WTC11 (cell line): ENCODE measurements around the gene ADAD2. TPM values are rescaled to one million over a fixed set of nuclear protein-coding genes. Genes with fewer than 3 reads are reported as not detected.
A peak's percentile ranks its signal among the peaks of the same experiment; 100 is the strongest.

Experiments used
- ATAC-seq: fragments of 200-7000 bp; cut with Tn5 transposase; 2 replicates; pipeline ENCODE4 v1.10.0; 2021; ENCODE audit warnings: mild to moderate bottlenecking, moderate library complexity
- CTCF ChIA-PET: fragments of 300-600 bp; sonication (Branson Sonifier 250); formaldehyde crosslinking; loops from one replicate; lab custom pipeline; 2021; ENCODE audit warnings: antibody characterized with exemption; lab: Charles Lee
- POLR2A ChIA-PET: fragments of 350-600 bp; sonication (Branson Sonifier 250); formaldehyde crosslinking; loops from one replicate; lab custom pipeline; 2021; ENCODE audit warnings: antibody characterized with exemption; lab: Charles Lee
- DNase-seq: peaks from one replicate; pipeline ENCODE4 v3.0.0; 2021; ENCODE audit warnings: low spot score
- H3K27ac Mint-ChIP-seq: 2 replicates; pipeline ENCODE4 v1.8.0; 2021; ENCODE audit warnings: mixed read lengths
- H3K27me3 Mint-ChIP-seq: 2 replicates; pipeline ENCODE4 v1.8.0; 2021; ENCODE audit warnings: low read depth, mild to moderate bottlenecking, moderate library complexity, mixed read lengths
- H3K36me3 Mint-ChIP-seq: 2 replicates; pipeline ENCODE4 v1.8.0; 2021; ENCODE audit warnings: mixed read lengths
- H3K4me1 Mint-ChIP-seq: 2 replicates; pipeline ENCODE4 v1.8.0; 2022; ENCODE audit warnings: mixed read lengths
- H3K4me3 Mint-ChIP-seq: 2 replicates; pipeline ENCODE4 v1.8.0; 2021; ENCODE audit warnings: mild to moderate bottlenecking, moderate library complexity, mixed read lengths
- H3K9me3 Mint-ChIP-seq: 2 replicates; pipeline ENCODE4 v1.8.0; 2021; ENCODE audit warnings: mixed read lengths
- ELF4 ChIP-seq: sonication (generic); formaldehyde crosslinking; IDR thresholded peaks from 2 replicates; pipeline ENCODE4 v1.8.1; 2022; ENCODE audit warnings: low read depth, mild to moderate bottlenecking, moderate library complexity, missing genetic modification reagents
- IRF2 ChIP-seq: sonication (generic); formaldehyde crosslinking; IDR thresholded peaks from 2 replicates; pipeline ENCODE4 v1.8.0; 2022; ENCODE audit warnings: low read depth, missing genetic modification reagents, borderline replicate concordance
- JUN ChIP-seq: sonication (generic); formaldehyde crosslinking; IDR thresholded peaks from 2 replicates; pipeline ENCODE4 v1.8.0; 2023; ENCODE audit warnings: mild to moderate bottlenecking, missing genetic modification reagents
- NFE2L1 ChIP-seq: sonication (generic); formaldehyde crosslinking; IDR thresholded peaks from 2 replicates; pipeline ENCODE4 v1.8.1; 2023; ENCODE audit warnings: missing genetic modification reagents
- OVOL2 ChIP-seq: fragments of 250-450 bp; sonication (Bioruptor Pico); IDR thresholded peaks from 2 replicates; pipeline ENCODE4 v1.9.0; 2021; ENCODE audit warnings: mild to moderate bottlenecking, borderline replicate concordance
- TCF7 ChIP-seq: sonication (generic); formaldehyde crosslinking; IDR thresholded peaks from 2 replicates; pipeline ENCODE4 v1.8.0; 2022; ENCODE audit warnings: mild to moderate bottlenecking, low read depth, missing genetic modification reagents, moderate library complexity
- ZNF219 ChIP-seq: sonication (generic); formaldehyde crosslinking; IDR thresholded peaks from 2 replicates; pipeline ENCODE4 v1.8.0; 2023; ENCODE audit warnings: missing genetic modification reagents, mild to moderate bottlenecking, borderline replicate concordance
- ZNF263 ChIP-seq: sonication (generic); formaldehyde crosslinking; IDR thresholded peaks from 2 replicates; pipeline ENCODE4 v1.8.1; 2022; ENCODE audit warnings: low read depth, mild to moderate bottlenecking, moderate library complexity, missing genetic modification reagents
- ZNF396 ChIP-seq: fragments of 250-450 bp; sonication (Bioruptor Pico); IDR thresholded peaks from 2 replicates; pipeline ENCODE4 v1.8.0; 2021; ENCODE audit warnings: mild to moderate bottlenecking, moderate library complexity, borderline replicate concordance
- ZNF423 ChIP-seq: fragments of 250-450 bp; sonication (Bioruptor Pico); IDR thresholded peaks from 2 replicates; pipeline ENCODE4 v2.1.2; 2022; ENCODE audit warnings: mild to moderate bottlenecking, moderate library complexity
- ZNF671 ChIP-seq: fragments of 250-450 bp; sonication (Bioruptor Pico); IDR thresholded peaks from 2 replicates; pipeline ENCODE4 v1.8.0; 2021; ENCODE audit warnings: mild to moderate bottlenecking
- total RNA-seq: library from RNA; stranded (reverse); gene quantifications from 3 replicates; pipeline ENCODE4 v1.2.3, GENCODE V29; 2021
- TF ChIP-seq, protein P1 (sequence below): sonication (generic); formaldehyde crosslinking; IDR thresholded peaks from 2 replicates; pipeline ENCODE4 v1.8.0; 2022; ENCODE audit warnings: mild to moderate bottlenecking, missing genetic modification reagents
- TF ChIP-seq, protein P2 (sequence below): sonication (generic); formaldehyde crosslinking; IDR thresholded peaks from 2 replicates; pipeline ENCODE4 v1.8.0; 2022; ENCODE audit warnings: mild to moderate bottlenecking, missing genetic modification reagents
- TF ChIP-seq, protein P3 (sequence below): sonication (generic); formaldehyde crosslinking; IDR thresholded peaks from 2 replicates; pipeline ENCODE4 v1.8.1; 2023; ENCODE audit warnings: mild to moderate bottlenecking, missing genetic modification reagents, borderline replicate concordance
- TF ChIP-seq, protein P4 (sequence below): fragments of 250-450 bp; sonication (Bioruptor Pico); conservative IDR thresholded peaks from 2 replicates; pipeline ENCODE4 v1.9.0; 2021; ENCODE audit warnings: mild to moderate bottlenecking
- TF ChIP-seq, protein P5 (sequence below): sonication (generic); formaldehyde crosslinking; IDR thresholded peaks from 2 replicates; pipeline ENCODE4 v1.8.0; 2023; ENCODE audit warnings: mild to moderate bottlenecking, missing genetic modification reagents

Gene ADAD2
- total RNA-seq, 1 experiment from 2014 or later: 1.6 TPM

DNA sequence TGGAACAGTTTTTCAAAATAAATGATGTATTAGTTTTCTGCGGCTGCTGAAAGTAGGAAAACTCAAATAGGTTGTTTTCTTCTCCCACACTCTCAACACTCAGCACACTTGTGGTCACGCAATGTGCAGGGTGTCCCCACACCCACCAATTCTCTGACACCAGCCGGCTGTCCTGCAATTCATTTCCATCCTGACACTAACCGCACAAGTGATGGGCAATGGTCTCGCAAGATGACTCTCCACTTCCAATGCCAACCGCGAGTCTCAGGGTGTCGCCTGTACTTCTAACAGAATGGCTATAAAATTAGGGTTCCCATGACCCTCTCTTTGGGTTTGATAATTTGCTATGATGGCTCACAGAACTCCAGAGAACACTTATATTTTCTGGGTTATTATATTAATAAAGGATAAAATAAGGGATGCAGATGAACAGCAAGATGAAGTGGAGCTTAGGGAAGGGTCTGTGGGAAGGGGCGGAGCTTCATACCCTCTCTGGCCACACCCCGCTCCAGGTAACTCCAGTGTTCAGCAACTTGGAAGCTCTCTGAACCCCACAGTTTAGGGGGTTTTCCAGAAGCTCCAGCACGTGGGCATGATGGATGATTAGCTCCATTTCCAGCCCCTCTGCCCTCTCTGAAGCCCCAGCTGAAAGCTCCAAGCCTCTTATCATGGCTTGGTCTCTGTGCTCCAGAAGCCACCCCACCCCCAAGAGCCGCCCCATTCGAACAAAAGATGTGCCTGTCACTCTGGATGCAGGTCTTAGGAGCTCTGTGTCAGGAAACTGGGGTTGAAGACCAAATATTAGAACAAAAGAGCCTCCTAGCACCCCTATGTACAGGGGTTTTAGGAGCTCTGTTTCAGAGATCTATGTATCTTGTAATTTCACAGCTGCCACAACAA, 23.9 kb upstream of the ADAD2 start:
- DNase-seq (no peak), ATAC-seq (peak; percentile 89)
- TF ChIP-seq, protein P1, sequence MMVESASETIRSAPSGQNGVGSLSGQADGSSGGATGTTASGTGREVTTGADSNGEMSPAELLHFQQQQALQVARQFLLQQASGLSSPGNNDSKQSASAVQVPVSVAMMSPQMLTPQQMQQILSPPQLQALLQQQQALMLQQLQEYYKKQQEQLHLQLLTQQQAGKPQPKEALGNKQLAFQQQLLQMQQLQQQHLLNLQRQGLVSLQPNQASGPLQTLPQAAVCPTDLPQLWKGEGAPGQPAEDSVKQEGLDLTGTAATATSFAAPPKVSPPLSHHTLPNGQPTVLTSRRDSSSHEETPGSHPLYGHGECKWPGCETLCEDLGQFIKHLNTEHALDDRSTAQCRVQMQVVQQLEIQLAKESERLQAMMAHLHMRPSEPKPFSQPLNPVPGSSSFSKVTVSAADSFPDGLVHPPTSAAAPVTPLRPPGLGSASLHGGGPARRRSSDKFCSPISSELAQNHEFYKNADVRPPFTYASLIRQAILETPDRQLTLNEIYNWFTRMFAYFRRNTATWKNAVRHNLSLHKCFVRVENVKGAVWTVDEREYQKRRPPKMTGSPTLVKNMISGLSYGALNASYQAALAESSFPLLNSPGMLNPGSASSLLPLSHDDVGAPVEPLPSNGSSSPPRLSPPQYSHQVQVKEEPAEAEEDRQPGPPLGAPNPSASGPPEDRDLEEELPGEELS (CRISPR knock-in tag): no peak
- TF ChIP-seq, protein P2, sequence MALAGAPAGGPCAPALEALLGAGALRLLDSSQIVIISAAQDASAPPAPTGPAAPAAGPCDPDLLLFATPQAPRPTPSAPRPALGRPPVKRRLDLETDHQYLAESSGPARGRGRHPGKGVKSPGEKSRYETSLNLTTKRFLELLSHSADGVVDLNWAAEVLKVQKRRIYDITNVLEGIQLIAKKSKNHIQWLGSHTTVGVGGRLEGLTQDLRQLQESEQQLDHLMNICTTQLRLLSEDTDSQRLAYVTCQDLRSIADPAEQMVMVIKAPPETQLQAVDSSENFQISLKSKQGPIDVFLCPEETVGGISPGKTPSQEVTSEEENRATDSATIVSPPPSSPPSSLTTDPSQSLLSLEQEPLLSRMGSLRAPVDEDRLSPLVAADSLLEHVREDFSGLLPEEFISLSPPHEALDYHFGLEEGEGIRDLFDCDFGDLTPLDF: no peak
- H3K27ac Mint-ChIP-seq: no peak overlapping the region
- ChIA-PET CTCF (interaction anchor here (0.7 to 2.8 kb wide), 12 partner anchors 9 to 317 kb away, joined by 3 to 20 read pairs (median 4); partner anchors contain the start of genes HSDL1, MBTPS1 and TAF1C), POLR2A (no interaction called here)
- H3K4me1 Mint-ChIP-seq: no peaks in the 10 kb centered on the region
- H3K27me3 Mint-ChIP-seq: no peaks in the 10 kb centered on the region; the same call in 1 of the 2 replicates
- H3K9me3 Mint-ChIP-seq: no peaks in the 10 kb centered on the region
- H3K4me3 Mint-ChIP-seq: no peak overlapping the region
- H3K36me3 Mint-ChIP-seq: no peaks in the 10 kb centered on the region

DNA sequence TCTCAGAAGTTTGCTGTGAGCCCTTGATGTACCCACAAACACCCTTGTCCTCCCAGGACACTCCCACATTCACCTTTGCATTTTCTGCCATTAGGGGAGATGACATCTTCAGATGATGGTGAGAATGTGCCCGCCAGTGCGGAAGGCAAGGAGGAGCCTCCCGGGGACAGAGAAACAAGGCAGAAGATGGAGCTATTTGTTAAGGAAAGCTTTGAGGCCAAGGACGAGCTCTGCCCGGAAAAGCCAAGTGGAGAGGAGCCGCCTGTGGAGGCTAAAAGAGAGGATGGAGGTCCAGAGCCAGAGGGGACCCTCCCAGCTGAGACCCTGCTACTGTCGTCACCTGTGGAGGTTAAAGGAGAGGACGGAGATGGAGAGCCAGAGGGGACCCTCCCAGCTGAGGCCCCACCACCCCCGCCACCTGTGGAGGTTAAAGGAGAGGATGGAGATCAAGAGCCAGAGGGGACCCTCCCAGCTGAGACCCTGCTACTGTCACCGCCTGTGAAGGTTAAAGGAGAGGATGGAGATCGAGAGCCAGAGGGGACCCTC, 21.1 kb upstream of the ADAD2 start:
- Mint-ChIP-seq H3K4me3 (no peak overlapping the region), H3K36me3 (no peaks in the 10 kb centered on the region), H3K4me1 (no peaks in the 10 kb centered on the region), H3K27ac (no peak overlapping the region), H3K9me3 (no peaks in the 10 kb centered on the region), H3K27me3 (no peaks in the 10 kb centered on the region; the same call in 1 of the 2 replicates)
- ATAC-seq (no peak), DNase-seq (no peak)
- ChIA-PET POLR2A (no interaction called here), CTCF (interaction anchor here (0.9 to 5.8 kb wide), 2 partner anchors 10 to 17 kb away, joined by 3 to 41 read pairs; partner anchors contain the start of gene TAF1C)
- TF ChIP-seq JUN (CRISPR knock-in tag): no peak
- TF ChIP-seq, protein P3, sequence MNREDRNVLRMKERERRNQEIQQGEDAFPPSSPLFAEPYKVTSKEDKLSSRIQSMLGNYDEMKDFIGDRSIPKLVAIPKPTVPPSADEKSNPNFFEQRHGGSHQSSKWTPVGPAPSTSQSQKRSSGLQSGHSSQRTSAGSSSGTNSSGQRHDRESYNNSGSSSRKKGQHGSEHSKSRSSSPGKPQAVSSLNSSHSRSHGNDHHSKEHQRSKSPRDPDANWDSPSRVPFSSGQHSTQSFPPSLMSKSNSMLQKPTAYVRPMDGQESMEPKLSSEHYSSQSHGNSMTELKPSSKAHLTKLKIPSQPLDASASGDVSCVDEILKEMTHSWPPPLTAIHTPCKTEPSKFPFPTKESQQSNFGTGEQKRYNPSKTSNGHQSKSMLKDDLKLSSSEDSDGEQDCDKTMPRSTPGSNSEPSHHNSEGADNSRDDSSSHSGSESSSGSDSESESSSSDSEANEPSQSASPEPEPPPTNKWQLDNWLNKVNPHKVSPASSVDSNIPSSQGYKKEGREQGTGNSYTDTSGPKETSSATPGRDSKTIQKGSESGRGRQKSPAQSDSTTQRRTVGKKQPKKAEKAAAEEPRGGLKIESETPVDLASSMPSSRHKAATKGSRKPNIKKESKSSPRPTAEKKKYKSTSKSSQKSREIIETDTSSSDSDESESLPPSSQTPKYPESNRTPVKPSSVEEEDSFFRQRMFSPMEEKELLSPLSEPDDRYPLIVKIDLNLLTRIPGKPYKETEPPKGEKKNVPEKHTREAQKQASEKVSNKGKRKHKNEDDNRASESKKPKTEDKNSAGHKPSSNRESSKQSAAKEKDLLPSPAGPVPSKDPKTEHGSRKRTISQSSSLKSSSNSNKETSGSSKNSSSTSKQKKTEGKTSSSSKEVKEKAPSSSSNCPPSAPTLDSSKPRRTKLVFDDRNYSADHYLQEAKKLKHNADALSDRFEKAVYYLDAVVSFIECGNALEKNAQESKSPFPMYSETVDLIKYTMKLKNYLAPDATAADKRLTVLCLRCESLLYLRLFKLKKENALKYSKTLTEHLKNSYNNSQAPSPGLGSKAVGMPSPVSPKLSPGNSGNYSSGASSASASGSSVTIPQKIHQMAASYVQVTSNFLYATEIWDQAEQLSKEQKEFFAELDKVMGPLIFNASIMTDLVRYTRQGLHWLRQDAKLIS (CRISPR knock-in tag): no peak
- no peak for TF ChIP-seq ZNF423 (CRISPR knock-in tag)
- TF ChIP-seq, protein P4, sequence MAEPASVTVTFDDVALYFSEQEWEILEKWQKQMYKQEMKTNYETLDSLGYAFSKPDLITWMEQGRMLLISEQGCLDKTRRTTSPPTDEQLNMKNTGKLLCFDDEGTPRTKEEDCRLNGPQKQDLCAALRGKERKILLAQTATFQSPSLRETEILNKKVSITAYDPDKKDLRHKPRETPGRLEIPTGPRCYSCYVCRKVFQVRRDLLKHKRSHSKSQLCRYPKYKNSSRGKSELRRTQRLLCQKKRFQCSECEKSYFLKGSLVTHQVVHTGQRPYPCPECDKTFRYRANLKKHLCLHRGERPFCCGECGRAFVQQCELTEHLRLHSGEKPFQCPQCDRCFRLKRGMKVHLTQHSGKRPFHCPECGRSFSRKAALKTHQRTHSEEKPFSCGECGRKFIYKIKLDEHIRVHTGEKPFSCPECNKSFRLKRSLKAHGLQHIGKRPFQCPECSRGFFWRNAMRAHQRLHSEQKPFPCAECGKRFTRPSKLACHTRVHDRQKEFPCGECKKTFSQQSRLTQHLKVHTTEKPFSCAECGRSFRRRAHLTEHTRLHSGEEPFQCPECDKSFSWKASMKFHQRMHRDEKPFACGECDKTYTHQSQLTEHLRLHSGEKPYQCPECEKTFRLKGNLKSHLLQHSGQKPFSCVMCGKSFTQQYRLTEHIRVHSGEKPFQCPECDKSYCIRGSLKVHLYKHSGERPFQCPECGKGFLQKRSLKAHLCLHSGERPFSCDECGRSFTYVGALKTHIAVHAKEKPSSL: no peak
- no peak for TF ChIP-seq IRF2
- TF ChIP-seq, protein P5, sequence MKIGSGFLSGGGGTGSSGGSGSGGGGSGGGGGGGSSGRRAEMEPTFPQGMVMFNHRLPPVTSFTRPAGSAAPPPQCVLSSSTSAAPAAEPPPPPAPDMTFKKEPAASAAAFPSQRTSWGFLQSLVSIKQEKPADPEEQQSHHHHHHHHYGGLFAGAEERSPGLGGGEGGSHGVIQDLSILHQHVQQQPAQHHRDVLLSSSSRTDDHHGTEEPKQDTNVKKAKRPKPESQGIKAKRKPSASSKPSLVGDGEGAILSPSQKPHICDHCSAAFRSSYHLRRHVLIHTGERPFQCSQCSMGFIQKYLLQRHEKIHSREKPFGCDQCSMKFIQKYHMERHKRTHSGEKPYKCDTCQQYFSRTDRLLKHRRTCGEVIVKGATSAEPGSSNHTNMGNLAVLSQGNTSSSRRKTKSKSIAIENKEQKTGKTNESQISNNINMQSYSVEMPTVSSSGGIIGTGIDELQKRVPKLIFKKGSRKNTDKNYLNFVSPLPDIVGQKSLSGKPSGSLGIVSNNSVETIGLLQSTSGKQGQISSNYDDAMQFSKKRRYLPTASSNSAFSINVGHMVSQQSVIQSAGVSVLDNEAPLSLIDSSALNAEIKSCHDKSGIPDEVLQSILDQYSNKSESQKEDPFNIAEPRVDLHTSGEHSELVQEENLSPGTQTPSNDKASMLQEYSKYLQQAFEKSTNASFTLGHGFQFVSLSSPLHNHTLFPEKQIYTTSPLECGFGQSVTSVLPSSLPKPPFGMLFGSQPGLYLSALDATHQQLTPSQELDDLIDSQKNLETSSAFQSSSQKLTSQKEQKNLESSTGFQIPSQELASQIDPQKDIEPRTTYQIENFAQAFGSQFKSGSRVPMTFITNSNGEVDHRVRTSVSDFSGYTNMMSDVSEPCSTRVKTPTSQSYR: no peak
- TF ChIP-seq ZNF396: no peak
- no peak for TF ChIP-seq ZNF671 (CRISPR knock-in tag)
- no peak for TF ChIP-seq TCF7 (CRISPR knock-in tag)
- TF ChIP-seq NFE2L1: no peak
- TF ChIP-seq, protein P1 (CRISPR knock-in tag): no peak
- TF ChIP-seq ZNF219 (CRISPR knock-in tag): no peak
- no peak for TF ChIP-seq ELF4
- TF ChIP-seq, protein P2: no peak
- TF ChIP-seq OVOL2 (CRISPR knock-in tag): no peak
- no peak for TF ChIP-seq ZNF263 (CRISPR knock-in tag)
